ENCODE data around the gene CDO1. TPM values are rescaled to one million over a fixed set of nuclear protein-coding genes. Genes with fewer than 3 reads are reported as not detected.

Gene CDO1
- total RNA-seq, 1 donor from 2014 or later, result 6.8 TPM

DNA sequence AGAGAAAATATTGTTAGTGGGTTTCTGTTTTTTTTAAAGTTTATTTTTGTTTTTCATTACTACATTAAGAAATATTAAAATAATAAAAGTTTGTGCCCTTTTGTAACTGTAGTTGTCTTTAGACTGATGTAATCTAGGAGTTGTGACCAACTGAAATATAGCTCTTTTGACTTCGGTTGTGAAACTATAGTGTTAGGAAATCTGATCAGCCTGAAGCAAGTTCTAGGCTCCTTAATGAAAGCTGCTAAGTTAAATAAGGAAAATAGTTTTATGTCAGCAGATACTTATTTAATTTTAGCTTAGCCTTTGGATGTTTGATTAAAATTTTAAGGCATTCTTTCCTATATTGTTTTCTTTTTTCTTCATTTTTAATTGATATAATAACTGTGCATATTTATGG lies 39.5 kb upstream of the CDO1 start:
- Histone ChIP-seq H3K36me3 (peaks cover 5% of the 10 kb centered on the region), H3K4me1 (peaks cover 61% of the 10 kb centered on the region), H3K9me3 (replicated peaks) (peaks cover 11% of the 10 kb centered on the region), H3K27ac (replicated peaks) (no peak overlapping the region), H3K27me3 (ENCODE audit: low read depth) (no peaks in the 10 kb centered on the region), H3K4me3 (no peak overlapping the region)
- TF ChIP-seq, protein P1, sequence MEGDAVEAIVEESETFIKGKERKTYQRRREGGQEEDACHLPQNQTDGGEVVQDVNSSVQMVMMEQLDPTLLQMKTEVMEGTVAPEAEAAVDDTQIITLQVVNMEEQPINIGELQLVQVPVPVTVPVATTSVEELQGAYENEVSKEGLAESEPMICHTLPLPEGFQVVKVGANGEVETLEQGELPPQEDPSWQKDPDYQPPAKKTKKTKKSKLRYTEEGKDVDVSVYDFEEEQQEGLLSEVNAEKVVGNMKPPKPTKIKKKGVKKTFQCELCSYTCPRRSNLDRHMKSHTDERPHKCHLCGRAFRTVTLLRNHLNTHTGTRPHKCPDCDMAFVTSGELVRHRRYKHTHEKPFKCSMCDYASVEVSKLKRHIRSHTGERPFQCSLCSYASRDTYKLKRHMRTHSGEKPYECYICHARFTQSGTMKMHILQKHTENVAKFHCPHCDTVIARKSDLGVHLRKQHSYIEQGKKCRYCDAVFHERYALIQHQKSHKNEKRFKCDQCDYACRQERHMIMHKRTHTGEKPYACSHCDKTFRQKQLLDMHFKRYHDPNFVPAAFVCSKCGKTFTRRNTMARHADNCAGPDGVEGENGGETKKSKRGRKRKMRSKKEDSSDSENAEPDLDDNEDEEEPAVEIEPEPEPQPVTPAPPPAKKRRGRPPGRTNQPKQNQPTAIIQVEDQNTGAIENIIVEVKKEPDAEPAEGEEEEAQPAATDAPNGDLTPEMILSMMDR (IDR thresholded peaks at IDR 0.05; ENCODE audit: borderline replicate concordance), result no peak
- no peak for DNase-seq
- intact Hi-C loops (cut with micrococcal nuclease), result no loop called here

GRCh38 chr5:115854139-115854538 lies 37.7 kb upstream of the CDO1 start:
- Histone ChIP-seq H3K27me3 (ENCODE audit: low read depth) (no peaks in the 10 kb centered on the region), H3K4me3 (no peak overlapping the region), H3K36me3 (peaks cover 5% of the 10 kb centered on the region), H3K4me1 (peaks cover 65% of the 10 kb centered on the region), H3K9me3 (replicated peaks) (peaks cover 11% of the 10 kb centered on the region), H3K27ac (replicated peaks) (no peak overlapping the region)
- TF ChIP-seq, protein P1 (IDR thresholded peaks at IDR 0.05; ENCODE audit: borderline replicate concordance), result no peak
- DNase-seq, result no peak
- intact Hi-C loops (cut with micrococcal nuclease), result no loop called here

GRCh38 chr5:115850744-115851416 lies 34.4 kb upstream of the CDO1 start:
- peak overlapping the region; percentile 45 for H3K27ac ChIP-seq (replicated peaks)
- H3K36me3 ChIP-seq, result peaks cover 5% of the 10 kb centered on the region
- intact Hi-C loops (cut with micrococcal nuclease), result no loop called here
- H3K4me3 ChIP-seq, result peak overlapping the region; percentile 8
- TF ChIP-seq, protein P1 (IDR thresholded peaks at IDR 0.05; ENCODE audit: borderline replicate concordance), result no peak
- H3K27me3 ChIP-seq (ENCODE audit: low read depth), result no peaks in the 10 kb centered on the region
- no peak for DNase-seq
- peaks cover 11% of the 10 kb centered on the region for H3K9me3 ChIP-seq (replicated peaks)
- H3K4me1 ChIP-seq, result peaks cover 54% of the 10 kb centered on the region

- intact Hi-C loops (cut with micrococcal nuclease), result no loop called here
- peak overlapping the region; percentile 16 for H3K27ac ChIP-seq (replicated peaks)
- H3K27me3 ChIP-seq (ENCODE audit: low read depth), result no peaks in the 10 kb centered on the region
- H3K36me3 ChIP-seq, result peaks cover 5% of the 10 kb centered on the region
- peaks cover 70% of the 10 kb centered on the region for H3K4me1 ChIP-seq
- TF ChIP-seq, protein P1 (IDR thresholded peaks at IDR 0.05; ENCODE audit: borderline replicate concordance), result no peak
- no peak overlapping the region for H3K4me3 ChIP-seq
- H3K9me3 ChIP-seq (replicated peaks), result peaks cover 11% of the 10 kb centered on the region
- DNase-seq, result no peak
Observed at GRCh38 chr5:115849258-115849798, 32.9 kb upstream of the CDO1 start.

- DNase-seq, result no peak
- TF ChIP-seq, protein P1 (IDR thresholded peaks at IDR 0.05; ENCODE audit: borderline replicate concordance), result no peak
- intact Hi-C loops (cut with micrococcal nuclease), result no loop called here
- H3K9me3 ChIP-seq (replicated peaks), result no peaks in the 10 kb centered on the region
- no peak overlapping the region for H3K27ac ChIP-seq (replicated peaks)
- H3K36me3 ChIP-seq, result no peaks in the 10 kb centered on the region
- no peaks in the 10 kb centered on the region for H3K27me3 ChIP-seq (ENCODE audit: low read depth)
- peaks cover 87% of the 10 kb centered on the region for H3K4me1 ChIP-seq
- no peak overlapping the region for H3K4me3 ChIP-seq
Observed at GRCh38 chr5:115847290-115847689, 30.8 kb upstream of the CDO1 start.
